Esophagus muscularis mucosa (tissue), 4 donors: ENCODE results near the gene OR56A5. TPM values are rescaled to one million over a fixed set of nuclear protein-coding genes. Genes with fewer than 3 reads are reported as not detected.
"Not testable (repeated sequence)": the region's sequence is repeated elsewhere in the genome, so short reads cannot be mapped to it uniquely, and the experiment has no call there.

Experiments used
- DNase-seq: peaks from one replicate; pipeline ENCODE4 v3.0.0-alpha.2; 2017; ENCODE audit errors: extremely low spot score
- H3K27ac ChIP-seq, 4 donors: fragments of 200-600 bp; sonication (generic); replicated peaks in 1 of 4; 1 replicate in 3 of 4; 2 replicates in 1 of 4; pipeline ENCODE4 v1.5.1; 2016 to 2019; ENCODE audit warnings: mild to moderate bottlenecking in 1 of 4
- H3K27me3 ChIP-seq, 4 donors: fragments of 200-600 bp; sonication (generic); one replicate each; pipeline versions ENCODE4 v1.5.1 to v1.6.0; 2016 to 2019
- H3K36me3 ChIP-seq, 4 donors: fragments of 200-600 bp; sonication (generic); one replicate each; pipeline ENCODE4 v1.5.1; 2016 to 2019
- H3K4me1 ChIP-seq, 4 donors: fragments of 200-600 bp; sonication (generic); one replicate each; pipeline ENCODE4 v1.5.1; 2016 to 2019
- H3K4me3 ChIP-seq, 4 donors: fragments of 200-600 bp; sonication (generic); 1 replicate in 2 of 4; 2 replicates in 2 of 4; pipeline ENCODE4 v1.5.1; 2016 to 2019; ENCODE audit warnings: mild to moderate bottlenecking in 4 of 4, moderate library complexity in 1 of 4
- H3K9me3 ChIP-seq, 4 donors: fragments of 200-600 bp; sonication (generic); 1 replicate in 3 of 4; 2 replicates in 1 of 4; pipeline ENCODE4 v1.5.1; 2016 to 2019
- CTCF ChIP-seq, 3 experiments: fragments of 200-600 bp in 2 of 3; fragments of 450-650 bp in 1 of 3; sonication (generic) in 2 of 3; IDR thresholded peaks; one replicate each; pipeline ENCODE4 v1.5.1; 2017 to 2019; ENCODE audit warnings: antibody characterized with exemption in 3 of 3, mild to moderate bottlenecking in 2 of 3, moderate library complexity in 1 of 3
- EP300 ChIP-seq: sonication (generic); formaldehyde crosslinking; IDR thresholded peaks from one replicate; pipeline ENCODE4 v1.6.1; 2017; ENCODE audit warnings: antibody characterized with exemption
- POLR2A ChIP-seq: fragments of 450-650 bp; IDR thresholded peaks from one replicate; pipeline ENCODE4 v1.6.1; 2017; ENCODE audit warnings: antibody characterized with exemption, moderate library complexity, mild to moderate bottlenecking, low read depth
- POLR2AphosphoS5 ChIP-seq, 2 donors: sonication (generic); formaldehyde crosslinking; IDR thresholded peaks; one replicate each; pipeline ENCODE4 v1.6.1; 2017; ENCODE audit warnings: antibody characterized with exemption in 2 of 2
- WGBS: methylation state at CpG from one replicate; pipeline ENCODE4 v1.1.5; 2018; 5-methylcytosine and 5-hydroxymethylcytosine counted together
- intact Hi-C: fragments of 100-400 bp; cut with DNase I; formaldehyde crosslinking; loops from one replicate; pipeline ENCODE4 v1.15.1; 2023
- total RNA-seq, 4 donors: library from RNA; depleted of rRNA; stranded (reverse); fragments of >200 nt; gene quantifications; one replicate each; pipeline versions ENCODE4 v1.1.0 to v1.2.1, GENCODE V29; 2016

The OR56A5 gene
- total RNA-seq, 4 donors from 2014 or later: not detected

- WGBS: 42% methylated on average over 1 of the region's 1 CpG
- DNase-seq: no peak
- Histone ChIP-seq H3K9me3 (no peaks in the 10 kb centered on the region), H3K4me3 (no peak within 1 kb of the TSS), H3K27me3 (no peaks in the 10 kb centered on the region), H3K27ac (no peak within 1 kb of the TSS), H3K36me3 (no peaks in the 10 kb centered on the region), H3K4me1 (no peaks in the 10 kb centered on the region)
- intact Hi-C loops: no loop called here
- no peak for TF ChIP-seq EP300
- no peak for TF ChIP-seq POLR2A
- TF ChIP-seq POLR2AphosphoS5 (IDR thresholded peaks at IDR 0.05): no peak
- no peak for TF ChIP-seq CTCF (IDR thresholded peaks at IDR 0.05)
Measured at GRCh38 chr11:5986885-5987284, 18.6 kb upstream of the OR56A5 start, which contains the start of gene OR52L1. Gene OR52L1 (minus strand): TSS chr11:5986985. CDS start chr11:5986930, 55 bp downstream.

- Histone ChIP-seq H3K4me1 (no peaks in the 10 kb centered on the region), H3K27ac (no peak overlapping the region), H3K4me3 (no peak overlapping the region), H3K9me3 (peaks cover 0 to 4% (median 0%) of the 10 kb centered on the region in 4 donors), H3K27me3 (no peaks in the 10 kb centered on the region), H3K36me3 (no peaks in the 10 kb centered on the region)
- intact Hi-C loops: no loop called here
- no peak for DNase-seq
- TF ChIP-seq EP300 (no peak), POLR2A (no peak), CTCF (IDR thresholded peaks at IDR 0.05) (no peak), POLR2AphosphoS5 (IDR thresholded peaks at IDR 0.05) (no peak)
- 28% methylated on average over 1 of the region's 1 CpG for WGBS
Measured at GRCh38 chr11:5983443-5983842, 15.1 kb upstream of the OR56A5 start.

GRCh38 chr11:5973530-5973929 is 5.2 kb upstream of the OR56A5 start:
- Histone ChIP-seq H3K9me3 (no peaks in the 10 kb centered on the region), H3K36me3 (no peaks in the 10 kb centered on the region), H3K27ac (no peak overlapping the region), H3K4me1 (no peaks in the 10 kb centered on the region), H3K27me3 (no peaks in the 10 kb centered on the region), H3K4me3 (no peak overlapping the region)
- no peak for DNase-seq
- intact Hi-C loops: no loop called here
- no peak for TF ChIP-seq CTCF (IDR thresholded peaks at IDR 0.05)
- no peak for TF ChIP-seq EP300
- TF ChIP-seq POLR2A: no peak
- no peak for TF ChIP-seq POLR2AphosphoS5 (IDR thresholded peaks at IDR 0.05)
- 60% methylated on average over 1 of the region's 1 CpG for whole genome bisulfite sequencing

- intact Hi-C loops: no loop called here
- 63% methylated on average over 3 of the region's 3 CpGs for WGBS
- no peak for TF ChIP-seq POLR2A
- TF ChIP-seq EP300: no peak
- no peak for TF ChIP-seq CTCF (IDR thresholded peaks at IDR 0.05)
- no peak for TF ChIP-seq POLR2AphosphoS5 (IDR thresholded peaks at IDR 0.05)
- Histone ChIP-seq H3K27me3 (no peaks in the 10 kb centered on the region), H3K4me1 (no peaks in the 10 kb centered on the region), H3K4me3 (no peak overlapping the region), H3K9me3 (peaks cover 0 to 14% (median 7%) of the 10 kb centered on the region in 4 donors), H3K36me3 (no peaks in the 10 kb centered on the region), H3K27ac (no peak overlapping the region)
- DNase-seq: no peak
Measured at GRCh38 chr11:5967708-5968107, 586 bp downstream of the OR56A5 start.

GRCh38 chr11:5966958-5967357 is 1.3 kb downstream of the OR56A5 start:
- no peaks in the 10 kb centered on the region for H3K4me1 ChIP-seq
- H3K36me3 ChIP-seq: no peaks in the 10 kb centered on the region
- peaks cover 0 to 15% (median 7%) of the 10 kb centered on the region in 4 donors for H3K9me3 ChIP-seq
- TF ChIP-seq POLR2AphosphoS5 (IDR thresholded peaks at IDR 0.05) (no peak), EP300 (no peak), POLR2A (no peak), CTCF (IDR thresholded peaks at IDR 0.05) (no peak)
- intact Hi-C loops: no loop called here
- no peak overlapping the region for H3K4me3 ChIP-seq
- no peak for DNase-seq
- H3K27ac ChIP-seq: no peak overlapping the region
- H3K27me3 ChIP-seq: no peaks in the 10 kb centered on the region
- 69% methylated on average over 2 of the region's 2 CpGs for WGBS

GRCh38 chr11:5960704-5961320 is 7.5 kb downstream of the OR56A5 start:
- H3K9me3 ChIP-seq: peaks cover 0 to 21% (median 15%) of the 10 kb centered on the region in 4 donors
- H3K27me3 ChIP-seq, H3K27ac ChIP-seq, H3K4me3 ChIP-seq, H3K36me3 ChIP-seq, H3K4me1 ChIP-seq, DNase-seq, intact Hi-C loops: not testable (repeated sequence)
- 100% methylated on average over 18 of the region's 40 CpGs for WGBS
